Measurements from ENCODE around the gene SLC1A2. TPM values are rescaled to one million over a fixed set of nuclear protein-coding genes. Genes with fewer than 3 reads are reported as not detected.

The SLC1A2 gene
- total RNA-seq, 2 experiments from 2014 or later, result not detected

DNA sequence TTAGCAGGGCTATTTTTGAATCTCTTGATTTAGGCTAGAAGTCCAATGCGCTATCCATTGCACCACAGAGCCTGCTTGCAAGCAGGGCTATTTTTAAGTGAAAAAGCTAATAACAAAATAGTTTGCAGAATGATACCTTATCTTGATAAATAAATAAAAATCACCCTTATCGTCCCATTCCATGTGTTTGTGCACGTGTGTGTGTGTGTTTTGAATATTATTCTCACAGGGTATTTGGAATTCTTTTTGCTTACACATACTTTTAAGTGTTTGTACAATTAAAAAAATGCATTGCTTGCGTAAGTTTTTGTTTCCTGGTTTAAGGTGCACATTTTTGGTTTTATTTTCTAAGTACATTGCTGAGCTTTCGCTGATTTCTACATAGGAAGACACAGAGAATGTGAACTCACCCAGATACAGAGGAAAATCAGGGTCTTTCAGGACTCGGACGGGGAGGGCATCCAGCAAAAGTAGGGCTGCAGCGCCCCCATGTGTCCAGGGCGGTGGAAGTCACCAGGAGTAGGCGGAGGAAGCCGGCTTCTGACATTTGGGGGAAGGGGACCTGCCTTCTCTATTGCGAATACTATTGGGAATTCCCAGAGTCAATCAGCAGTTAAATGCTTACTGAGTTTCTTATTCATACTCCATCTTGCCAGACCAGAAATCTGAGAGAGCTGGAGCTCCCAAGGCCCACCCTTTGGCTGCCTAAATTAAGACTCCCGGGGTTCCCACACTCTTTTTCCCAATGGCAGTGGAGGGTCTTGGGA is 27.3 kb downstream of the SLC1A2 start:
- CTCF ChIA-PET (ENCODE audit: unreplicated experiment), result interaction anchor here (0.5 kb wide), 1 partner anchor 33 kb away, joined by 3 read pairs; no protein-coding TSS in a partner anchor
- DNase-seq (ENCODE audit: low spot score), result peak; percentile 70
- Histone ChIP-seq H3K36me3 (ENCODE audit: insufficient read depth, low read length) (no peaks in the 10 kb centered on the region), H2AFZ (ENCODE audit: low read length) (peak overlapping the region; percentile 30; the same call in 1 of the 2 replicates), H4K20me1 (ENCODE audit: insufficient read depth, low read length) (no peaks in the 10 kb centered on the region), H3K4me3 (ENCODE audit: low read depth, low read length, poor library complexity, severe bottlenecking) (no peak overlapping the region), H3K9me3 (ENCODE audit: low read length) (no peaks in the 10 kb centered on the region), H3K9me2 (ENCODE audit: insufficient read depth, low read length) (no peaks in the 10 kb centered on the region), H3K79me2 (ENCODE audit: insufficient read depth, low read depth, low read length) (no peaks in the 10 kb centered on the region), H3K4me2 (ENCODE audit: low read length) (peak overlapping the region; percentile 27), H3K4me1 (ENCODE audit: insufficient read depth, low read length, poor library complexity, severe bottlenecking) (peaks cover 13% of the 10 kb centered on the region), H3K27ac (ENCODE audit: low read depth, low read length, poor library complexity, severe bottlenecking) (no peak overlapping the region)
- intact Hi-C loops (cut with micrococcal nuclease; ENCODE audit: unreplicated experiment), result loop anchor here (1.0 to 5.0 kb wide), 6 partner anchors 80 to 880 kb away; partner anchors contain the start of gene ELF5
- BruUV-seq (replicated peaks), result no TSS peak
- TF ChIP-seq EZH2phosphoT487 (IDR thresholded peaks at IDR 0.05; ENCODE audit: borderline replicate concordance, low read depth, low read length), result no peak
- TF ChIP-seq, protein P1, sequence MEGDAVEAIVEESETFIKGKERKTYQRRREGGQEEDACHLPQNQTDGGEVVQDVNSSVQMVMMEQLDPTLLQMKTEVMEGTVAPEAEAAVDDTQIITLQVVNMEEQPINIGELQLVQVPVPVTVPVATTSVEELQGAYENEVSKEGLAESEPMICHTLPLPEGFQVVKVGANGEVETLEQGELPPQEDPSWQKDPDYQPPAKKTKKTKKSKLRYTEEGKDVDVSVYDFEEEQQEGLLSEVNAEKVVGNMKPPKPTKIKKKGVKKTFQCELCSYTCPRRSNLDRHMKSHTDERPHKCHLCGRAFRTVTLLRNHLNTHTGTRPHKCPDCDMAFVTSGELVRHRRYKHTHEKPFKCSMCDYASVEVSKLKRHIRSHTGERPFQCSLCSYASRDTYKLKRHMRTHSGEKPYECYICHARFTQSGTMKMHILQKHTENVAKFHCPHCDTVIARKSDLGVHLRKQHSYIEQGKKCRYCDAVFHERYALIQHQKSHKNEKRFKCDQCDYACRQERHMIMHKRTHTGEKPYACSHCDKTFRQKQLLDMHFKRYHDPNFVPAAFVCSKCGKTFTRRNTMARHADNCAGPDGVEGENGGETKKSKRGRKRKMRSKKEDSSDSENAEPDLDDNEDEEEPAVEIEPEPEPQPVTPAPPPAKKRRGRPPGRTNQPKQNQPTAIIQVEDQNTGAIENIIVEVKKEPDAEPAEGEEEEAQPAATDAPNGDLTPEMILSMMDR (conservative IDR thresholded peaks at IDR 0.05; ENCODE audit: low read length), result peak; percentile 97
- POLR2A ChIA-PET, result interaction anchor here (1.2 kb wide), 1 partner anchor 14 kb away, joined by 3 read pairs; no protein-coding TSS in a partner anchor

DNA sequence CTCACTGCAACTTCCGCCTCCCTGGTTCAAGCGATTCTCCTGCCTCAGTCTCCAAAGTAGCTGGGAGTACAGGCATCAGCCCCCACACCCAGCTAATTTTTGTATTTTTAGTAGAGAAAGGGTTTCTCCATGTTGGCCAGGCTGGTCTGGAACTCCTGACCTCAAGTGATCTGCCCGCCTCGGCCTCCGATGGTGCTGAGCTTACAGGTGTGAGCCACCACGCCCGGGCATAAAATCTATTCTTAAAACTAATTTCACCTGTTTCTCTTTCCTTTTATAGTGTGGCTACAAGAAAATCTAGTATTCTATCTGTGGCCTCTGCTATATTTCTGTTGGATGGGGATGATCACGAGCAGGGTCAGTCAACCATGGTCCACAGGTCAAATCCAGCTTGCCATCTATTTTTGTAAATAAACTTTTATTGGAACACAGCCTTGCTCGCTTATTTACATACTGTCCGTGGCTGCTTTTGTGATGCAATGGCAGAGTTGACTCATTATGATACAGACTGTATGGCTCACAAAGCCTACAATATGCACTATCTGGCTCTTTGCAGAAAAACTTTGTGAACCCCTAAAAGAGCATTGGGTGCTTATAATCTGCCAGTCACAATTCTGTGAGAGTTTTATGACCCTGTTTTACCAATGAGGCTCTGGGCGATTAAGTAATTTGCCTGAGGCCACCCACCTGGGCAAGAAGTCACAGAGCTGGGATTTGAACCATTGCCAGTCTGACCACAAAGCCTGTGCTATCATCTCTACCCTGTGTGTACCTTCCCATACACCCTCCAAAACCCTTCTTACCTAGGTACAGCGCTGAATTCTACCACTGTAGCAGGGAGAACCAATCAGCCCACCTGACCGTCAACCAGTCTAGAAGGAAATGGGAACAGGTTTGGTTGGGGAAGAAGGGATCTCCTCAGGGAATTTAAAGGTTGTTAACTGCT is 28.3 kb downstream of the SLC1A2 start:
- no peak for DNase-seq (ENCODE audit: low spot score)
- BruUV-seq (replicated peaks), result no TSS peak
- Histone ChIP-seq H3K4me3 (ENCODE audit: low read depth, low read length, poor library complexity, severe bottlenecking) (no peak overlapping the region), H3K9me3 (ENCODE audit: low read length) (no peaks in the 10 kb centered on the region), H3K9me2 (ENCODE audit: insufficient read depth, low read length) (no peaks in the 10 kb centered on the region), H3K27ac (ENCODE audit: low read depth, low read length, poor library complexity, severe bottlenecking) (no peak overlapping the region), H3K36me3 (ENCODE audit: insufficient read depth, low read length) (no peaks in the 10 kb centered on the region), H3K79me2 (ENCODE audit: insufficient read depth, low read depth, low read length) (no peaks in the 10 kb centered on the region), H3K4me1 (ENCODE audit: insufficient read depth, low read length, poor library complexity, severe bottlenecking) (peaks cover 13% of the 10 kb centered on the region), H4K20me1 (ENCODE audit: insufficient read depth, low read length) (no peaks in the 10 kb centered on the region), H3K4me2 (ENCODE audit: low read length) (peak overlapping the region; percentile 27), H2AFZ (ENCODE audit: low read length) (no peak overlapping the region)
- intact Hi-C loops (cut with micrococcal nuclease; ENCODE audit: unreplicated experiment), result loop anchor here (5.0 kb wide), 2 partner anchors 79 to 879 kb away; partner anchors contain the start of gene ELF5
- ChIA-PET POLR2A (interaction anchor here (0.7 to 1.2 kb wide), 2 partner anchors 13 to 146 kb away, joined by 3 to 7 read pairs; no protein-coding TSS in a partner anchor), CTCF (ENCODE audit: unreplicated experiment) (interaction anchor here (0.5 kb wide), 1 partner anchor 32 kb away, joined by 3 read pairs; no protein-coding TSS in a partner anchor)
- TF ChIP-seq, protein P1 (conservative IDR thresholded peaks at IDR 0.05; ENCODE audit: low read length), result no peak
- no peak for TF ChIP-seq EZH2phosphoT487 (IDR thresholded peaks at IDR 0.05; ENCODE audit: borderline replicate concordance, low read depth, low read length)
